Erythroblast (primary cell): ENCODE measurements around the gene ALG14.

ENCODE experiments used
- DNase-seq, 2 experiments: peaks; one replicate each; lab custom pipeline; 2025; lab: John Stamatoyannopoulos, UW
- GATA1 ChIP-seq: IDR thresholded peaks from 2 replicates; pipeline ENCODE4 v1.6.1; 2011; ENCODE audit warnings: low read depth, mild to moderate bottlenecking, control low read depth, low read length, moderate library complexity
- POLR2A ChIP-seq: IDR thresholded peaks from 2 replicates; pipeline ENCODE4 v1.6.1; 2011; ENCODE audit warnings: mild to moderate bottlenecking, low read length

The ALG14 gene

GRCh38 chr1:95018602-95019369, 54.0 kb downstream of the ALG14 start:
- peak in 1 of 2 experiments; percentile 8 for DNase-seq
- TF ChIP-seq POLR2A (no peak), GATA1 (no peak)

- DNase-seq, result no peak
- TF ChIP-seq POLR2A, result no peak
- TF ChIP-seq GATA1, result no peak
Measured at GRCh38 chr1:95017775-95018174, 55.0 kb downstream of the ALG14 start.

GRCh38 chr1:95015076-95015475, 57.7 kb downstream of the ALG14 start:
- no peak for DNase-seq
- TF ChIP-seq GATA1 (no peak), POLR2A (no peak)

- no peak for DNase-seq
- TF ChIP-seq GATA1 (no peak), POLR2A (no peak)
Measured at GRCh38 chr1:95013950-95014574, 58.7 kb downstream of the ALG14 start.

GRCh38 chr1:95012389-95012788, 60.4 kb downstream of the ALG14 start:
- TF ChIP-seq GATA1 (no peak), POLR2A (no peak)
- no peak for DNase-seq

GRCh38 chr1:95010158-95010557, 62.6 kb downstream of the ALG14 start:
- TF ChIP-seq POLR2A (no peak), GATA1 (no peak)
- DNase-seq, result no peak

GRCh38 chr1:95007687-95008086, 65.1 kb downstream of the ALG14 start:
- TF ChIP-seq GATA1 (no peak), POLR2A (no peak)
- no peak for DNase-seq

- DNase-seq, result no peak
- TF ChIP-seq POLR2A (no peak), GATA1 (no peak)
Measured at GRCh38 chr1:95006681-95007080, 66.1 kb downstream of the ALG14 start.

- TF ChIP-seq GATA1 (no peak), POLR2A (no peak)
- DNase-seq, result peak; percentile 12 to 21
Measured at GRCh38 chr1:95005584-95005983, 67.2 kb downstream of the ALG14 start.

GRCh38 chr1:95004013-95004412, 68.7 kb downstream of the ALG14 start:
- DNase-seq, result no peak
- TF ChIP-seq POLR2A (no peak), GATA1 (no peak)

GRCh38 chr1:95003433-95003738, 69.4 kb downstream of the ALG14 start:
- no peak for DNase-seq
- no peak for TF ChIP-seq GATA1
- TF ChIP-seq POLR2A, result no peak

- TF ChIP-seq POLR2A (no peak), GATA1 (no peak)
- no peak for DNase-seq
Measured at GRCh38 chr1:95002540-95003432, 70.0 kb downstream of the ALG14 start.

- no peak for TF ChIP-seq POLR2A
- TF ChIP-seq GATA1, result no peak
Measured at GRCh38 chr1:95002164-95002539, 70.6 kb downstream of the ALG14 start.

GRCh38 chr1:94999456-95000131, 73.2 kb downstream of the ALG14 start:
- no peak for DNase-seq
- TF ChIP-seq GATA1 (no peak), POLR2A (no peak)

More at GRCh38 chr1:95002164-95002539, 70.6 kb downstream of the ALG14 start:
- DNase-seq, result no peak
